HG03442 (cell line): Measurements from ENCODE around the gene ABR.
"Not testable (repeated sequence)": the region's sequence is repeated elsewhere in the genome, so short reads cannot be mapped to it uniquely, and the experiment has no call there.

Experiments
- ATAC-seq: cut with Tn5 transposase; IDR thresholded peaks from one replicate; pipeline ENCODE4 v1.9.1; 2021; ENCODE audit warnings: mild to moderate bottlenecking, moderate library complexity; ENCODE audit not compliant: unreplicated experiment

The ABR gene

DNA sequence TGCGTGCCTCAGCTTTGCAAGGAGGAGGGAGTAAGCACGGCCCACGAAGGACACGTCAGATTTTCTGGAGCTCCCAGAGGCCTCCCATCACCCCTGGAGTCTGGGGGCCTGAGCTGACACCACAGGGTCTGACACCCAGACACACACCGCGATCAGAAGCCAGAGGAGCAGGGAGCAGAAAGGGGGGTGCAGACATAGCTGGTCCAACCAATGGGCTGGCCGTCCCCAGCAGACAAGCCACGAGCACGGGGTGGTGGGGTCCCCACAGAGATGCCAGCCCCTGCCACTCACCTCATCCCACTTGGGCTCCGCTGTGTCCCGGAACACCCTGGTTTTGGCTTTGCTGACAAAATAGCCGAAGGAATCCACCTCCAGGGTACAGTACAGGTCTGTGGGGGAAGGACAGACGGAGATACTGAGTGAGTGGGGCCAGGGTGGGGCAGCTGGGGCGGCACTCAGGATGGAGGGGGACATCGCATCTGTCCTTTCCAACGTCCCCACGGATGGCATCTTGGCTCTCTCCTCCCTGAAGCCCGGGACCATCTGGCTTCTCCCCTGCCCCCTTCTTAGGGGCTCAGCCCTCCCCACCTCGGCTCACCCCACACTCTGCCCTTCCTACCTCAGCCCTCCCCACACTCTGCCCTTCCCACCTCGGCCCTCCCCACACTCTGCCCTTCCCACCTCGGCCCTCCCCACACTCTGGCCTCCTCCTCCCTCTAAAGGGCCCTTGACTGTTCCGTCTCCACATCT is 129.4 kb downstream of the ABR start:
- no peak for ATAC-seq

DNA sequence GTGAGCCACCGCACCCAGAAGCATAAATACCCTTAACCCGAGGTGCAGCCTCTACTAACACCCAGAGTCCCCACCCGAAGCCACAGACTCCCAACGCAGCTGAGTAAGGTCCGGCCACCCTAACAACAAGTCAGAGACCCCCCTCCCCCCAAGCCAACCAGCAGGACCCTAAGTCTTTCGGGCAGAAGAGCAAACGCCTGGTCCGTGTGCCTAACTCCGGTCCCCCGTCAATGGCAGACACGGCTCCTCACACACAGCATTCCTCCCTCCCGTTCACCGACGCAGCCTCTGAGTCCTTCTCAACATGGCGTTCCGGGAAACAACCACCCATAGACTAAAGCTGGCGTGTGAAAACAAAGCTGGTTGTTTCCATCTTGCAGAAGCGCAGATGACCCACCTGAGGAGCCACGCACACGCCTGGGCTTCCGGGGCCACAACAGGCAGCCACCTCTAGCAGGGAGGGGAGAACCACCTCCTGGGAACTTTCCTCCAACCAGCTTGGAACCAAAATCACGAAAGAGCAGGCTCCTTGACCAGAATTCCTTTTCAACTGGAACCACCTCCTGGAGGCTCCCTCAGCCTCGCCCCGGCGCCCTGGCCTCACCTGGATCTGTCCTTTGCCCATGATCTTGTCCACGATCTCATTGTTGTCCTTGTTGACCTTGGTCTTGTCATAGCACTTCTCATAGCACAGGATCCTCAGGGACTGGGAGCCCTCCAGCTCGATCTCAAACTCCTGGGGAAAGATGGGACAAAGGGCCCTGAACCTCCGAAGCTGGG is 130.1 kb downstream of the ABR start:
- ATAC-seq = no peak

- not testable (repeated sequence) for ATAC-seq
Observed at GRCh38 chr17:1048516-1049115, 131.2 kb downstream of the ABR start.

DNA sequence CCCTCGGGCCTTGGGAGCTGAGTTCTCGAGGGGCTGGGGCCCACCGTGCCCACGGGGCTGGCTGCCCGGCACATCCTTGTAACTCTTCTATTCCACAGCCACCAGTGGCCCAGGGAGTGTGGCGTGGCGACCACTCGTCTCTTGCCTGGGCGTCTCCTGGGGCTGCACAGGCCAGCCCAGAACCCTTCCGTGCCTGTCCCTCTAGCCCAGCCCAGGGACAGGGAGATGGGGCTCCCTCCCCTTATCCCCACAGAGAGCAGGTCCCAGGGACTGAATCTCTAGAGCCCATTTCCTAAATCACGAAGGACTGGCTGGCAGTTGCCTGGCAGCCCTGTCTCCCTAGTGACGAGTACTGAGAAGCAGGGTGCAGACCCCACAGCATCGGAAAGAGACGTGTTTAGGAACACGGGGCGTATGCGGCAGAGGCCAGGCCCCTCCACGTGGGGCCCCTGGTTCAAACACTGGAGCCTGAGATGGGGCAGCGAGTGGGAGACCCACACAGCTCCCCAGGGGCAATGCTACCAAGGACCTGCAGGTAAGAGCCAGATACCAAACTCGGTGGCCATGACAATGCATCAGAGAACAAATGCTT is 131.8 kb downstream of the ABR start:
- ATAC-seq = no peak

DNA sequence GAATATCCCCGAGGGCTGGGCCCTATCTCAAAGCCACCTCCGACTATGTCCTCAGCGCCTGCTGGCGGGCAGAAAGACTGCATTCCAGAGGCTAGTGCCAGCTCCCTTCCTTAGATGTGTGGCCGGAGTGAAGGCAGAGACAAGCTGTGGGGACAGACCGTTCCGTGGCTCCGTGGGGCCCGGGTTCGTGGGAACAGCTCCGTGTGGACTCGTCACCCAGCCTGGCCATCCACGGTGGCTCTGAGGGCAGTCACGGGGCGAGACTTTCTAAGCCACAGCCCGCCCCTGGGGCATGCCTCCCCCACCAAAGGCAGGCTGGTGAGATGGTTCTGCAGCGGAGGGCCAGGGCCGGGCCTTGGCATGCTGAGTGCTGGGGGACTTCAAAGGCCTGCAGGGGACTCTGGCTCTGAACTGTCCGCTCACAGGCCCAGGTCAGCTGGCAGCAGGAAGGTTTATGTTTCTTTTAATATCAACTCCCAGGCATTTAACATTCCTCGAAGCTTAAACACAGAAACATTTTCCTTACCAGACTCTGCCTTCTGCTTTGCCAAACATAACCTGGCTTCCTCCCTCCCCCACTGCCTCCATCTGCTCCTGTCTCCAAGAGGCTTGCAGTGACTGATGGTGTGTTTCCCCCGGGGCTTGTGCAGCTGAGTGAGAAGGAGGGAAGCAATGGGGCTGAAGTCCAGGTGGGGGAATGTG is 132.5 kb downstream of the ABR start:
- no peak for ATAC-seq

GRCh38 chr17:1045456-1045855 is 134.3 kb downstream of the ABR start:
- ATAC-seq = no peak

DNA sequence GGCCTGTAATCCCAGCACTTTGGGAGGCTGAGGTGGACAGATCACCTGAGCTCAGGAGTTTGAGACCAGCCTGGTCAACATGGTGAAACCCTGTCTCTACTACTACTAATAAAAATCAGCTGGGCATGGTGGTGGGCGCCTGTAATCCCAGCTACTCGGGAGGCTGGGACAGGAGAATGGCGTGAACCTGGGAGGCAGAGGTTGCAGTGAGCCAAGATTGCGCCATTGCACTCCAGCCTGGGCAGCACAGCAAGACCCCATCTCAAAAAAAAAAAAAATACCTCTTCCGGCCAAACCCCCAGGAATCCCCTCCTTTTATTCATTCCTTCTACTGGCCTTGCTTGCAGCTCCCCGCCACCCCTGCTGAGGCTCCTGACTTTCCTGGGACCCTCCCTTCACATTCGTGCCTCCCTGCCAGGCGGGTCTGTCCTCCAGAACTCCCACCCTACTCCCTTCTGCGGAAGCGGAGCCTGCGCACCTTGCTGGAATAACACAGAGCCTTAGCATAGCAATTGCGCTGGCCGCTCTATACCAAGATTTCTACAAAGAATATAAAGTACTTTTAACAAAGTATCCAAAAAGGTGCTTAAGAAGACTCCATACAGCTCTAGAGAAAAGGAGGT is 135.3 kb downstream of the ABR start:
- ATAC-seq = not testable (repeated sequence)

- no peak for ATAC-seq
Observed at GRCh38 chr17:1043601-1044251, 136.1 kb downstream of the ABR start.

DNA sequence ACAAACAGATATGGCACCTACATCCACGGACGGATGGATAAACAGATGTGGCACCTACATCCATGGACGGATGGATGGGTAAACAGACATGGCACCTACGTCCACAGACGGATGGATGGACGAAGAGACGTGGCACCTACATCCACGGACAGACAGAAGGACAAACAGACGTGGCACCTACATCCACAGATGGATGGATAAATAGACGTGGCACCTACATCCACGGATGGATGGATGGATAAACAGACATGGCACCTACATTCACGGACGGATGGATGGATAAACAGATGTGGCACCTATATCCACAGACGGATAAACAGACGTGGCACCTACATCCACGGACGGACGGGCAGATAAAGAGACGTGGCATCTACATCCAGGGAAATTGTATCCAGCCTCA is 137.3 kb downstream of the ABR start:
- ATAC-seq = no peak

- ATAC-seq = no peak
Observed at GRCh38 chr17:1041746-1042145, 138.0 kb downstream of the ABR start.

- no peak for ATAC-seq
Observed at GRCh38 chr17:1040216-1040600, 139.6 kb downstream of the ABR start.

DNA sequence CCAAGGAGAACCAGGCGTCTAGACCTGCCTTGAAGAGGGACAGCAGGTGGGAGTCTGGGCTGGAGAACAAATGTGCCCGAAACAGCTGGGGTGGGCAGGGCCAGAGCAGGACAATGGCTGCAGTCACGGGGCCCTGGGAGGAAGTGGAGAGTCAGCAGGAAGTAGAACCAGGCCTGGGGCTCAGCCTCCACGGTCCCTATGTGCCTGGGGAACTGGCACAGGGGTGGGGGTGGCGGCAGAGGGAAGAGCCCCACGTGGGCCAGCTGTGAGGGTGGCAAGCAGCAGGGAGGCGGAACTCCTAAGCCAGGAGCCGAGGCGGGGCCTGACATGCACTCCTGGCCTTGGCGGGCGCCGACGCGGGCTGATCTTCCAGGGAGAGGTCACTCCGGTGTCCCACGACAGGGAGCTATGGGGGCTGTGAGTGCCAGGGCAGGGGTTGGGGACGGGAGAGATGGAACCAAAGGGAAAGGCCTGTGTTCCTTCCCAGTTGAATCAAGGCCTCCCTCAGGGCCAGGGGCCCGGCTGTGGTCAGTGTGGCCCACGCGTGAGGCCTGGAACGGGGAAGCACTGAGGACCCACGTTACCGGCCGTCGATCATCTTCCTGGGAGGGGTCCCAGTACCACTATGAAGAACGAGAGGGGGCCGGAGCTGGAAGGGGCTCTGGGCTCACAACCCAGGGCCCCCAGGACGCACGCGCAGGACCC is 140.1 kb downstream of the ABR start:
- ATAC-seq = no peak

- no peak for ATAC-seq
Observed at GRCh38 chr17:1039123-1039507, 140.7 kb downstream of the ABR start.

DNA sequence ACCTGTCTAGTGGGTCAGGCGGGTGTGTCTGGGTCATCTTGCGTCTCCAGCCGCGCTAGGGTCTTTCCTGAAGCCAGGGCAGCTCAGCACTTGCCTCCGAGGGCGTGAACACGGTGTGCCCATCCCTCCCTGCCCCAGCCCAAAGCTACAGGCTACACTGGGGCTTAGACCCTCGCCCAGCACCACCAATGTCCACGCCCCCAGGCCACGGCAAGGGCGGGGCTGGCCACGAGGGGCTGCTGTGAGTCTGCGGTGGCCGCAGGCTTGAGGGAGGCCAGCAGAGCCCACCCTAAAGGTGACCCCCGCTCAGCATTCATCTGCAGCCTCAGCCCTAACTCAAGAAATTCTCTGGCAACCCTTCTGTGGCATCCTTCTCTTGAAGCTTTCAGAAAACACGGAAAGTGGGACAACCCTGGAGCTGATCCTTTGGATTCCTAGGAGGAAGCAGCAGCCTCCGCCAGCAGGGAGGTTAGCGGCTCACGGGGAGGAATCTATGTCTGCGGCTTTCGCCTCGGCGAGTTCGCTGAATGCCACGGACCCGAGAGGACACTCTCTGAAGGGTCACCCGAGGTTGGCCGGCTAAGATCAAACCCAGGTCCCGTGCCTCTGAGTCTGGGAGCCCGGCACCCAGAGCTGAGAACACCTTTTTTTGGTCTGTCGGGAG is 141.2 kb downstream of the ABR start:
- ATAC-seq = no peak

GRCh38 chr17:1037238-1037879 is 142.4 kb downstream of the ABR start:
- no peak for ATAC-seq

DNA sequence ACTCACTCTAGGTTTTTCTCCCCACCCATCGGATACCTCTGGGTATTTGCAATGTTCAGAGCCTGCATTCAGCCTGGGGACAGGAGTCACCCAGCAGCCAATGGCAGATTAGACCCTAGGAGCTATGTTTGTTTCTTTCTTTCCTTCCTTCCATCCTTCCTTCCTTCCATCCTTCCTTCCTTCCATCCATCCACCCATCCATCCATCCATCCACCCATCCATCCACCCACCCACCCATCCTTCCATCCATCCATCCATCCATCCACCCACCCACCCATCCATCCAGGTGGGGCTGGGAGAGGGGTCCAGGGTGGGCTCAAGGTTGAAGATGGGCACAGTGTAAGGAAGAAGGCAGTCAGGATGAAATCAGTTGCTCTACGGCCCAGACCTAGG is 142.9 kb downstream of the ABR start:
- ATAC-seq = no peak

- no peak for ATAC-seq
Observed at GRCh38 chr17:1036171-1036844, 143.5 kb downstream of the ABR start.
